ENCODE measurements around the gene ZNF646. TPM values are rescaled to one million over a fixed set of nuclear protein-coding genes. Genes with fewer than 3 reads are reported as not detected.
A peak's percentile ranks its signal among the peaks of the same experiment; 100 is the strongest.

The ZNF646 gene
- total and polyA plus RNA-seq, 2 of the 13 experiments (the other 11 are each of a cell fraction or from before 2014, with no cell fraction given): 3.4 to 10.9 TPM

DNA sequence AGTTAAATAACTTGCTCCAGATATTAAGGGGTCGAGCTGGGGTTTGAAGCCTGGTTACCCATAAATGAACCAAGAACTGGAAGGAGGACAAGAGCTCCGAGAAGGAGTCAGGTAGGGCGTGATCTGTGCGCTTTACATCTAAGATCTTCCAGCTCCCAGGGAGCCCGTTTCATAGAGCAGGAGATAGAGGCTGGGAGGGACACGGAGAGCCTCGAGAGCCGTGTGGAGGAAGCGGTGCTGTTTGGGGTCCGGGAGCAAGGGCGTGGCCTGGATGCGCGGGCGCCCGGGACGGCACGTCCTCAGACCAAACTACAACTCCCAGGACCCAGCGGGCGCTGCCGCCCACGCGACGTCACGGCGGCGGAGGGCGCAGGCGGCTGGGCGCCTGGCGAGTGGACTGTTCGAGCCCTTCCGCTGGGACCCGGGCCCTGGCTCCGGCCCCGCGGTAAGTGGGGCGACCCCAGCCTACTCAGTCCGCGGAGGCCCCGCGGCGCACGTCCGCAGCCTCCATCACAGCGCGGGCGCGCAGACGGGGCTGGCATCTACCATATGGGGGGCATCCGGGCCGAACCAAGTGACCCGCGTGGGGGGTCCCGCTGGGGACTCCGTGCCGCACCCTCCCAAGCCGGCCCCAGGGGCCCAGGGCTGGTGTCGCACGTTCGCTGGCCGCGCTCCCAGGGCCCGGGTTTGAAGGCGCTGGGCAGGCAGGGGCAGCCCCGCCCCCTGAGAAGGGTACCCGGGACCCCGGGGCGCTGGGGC is 34.0 kb downstream of the ZNF646 start, which contains the start of gene BCKDK (continued):
- TF ChIP-seq ZNF256 (CRISPR knock-in tag; conservative IDR thresholded peaks at IDR 0.05) (no peak), ZBTB38 (CRISPR knock-in tag; IDR thresholded peaks at IDR 0.05) (peak; percentile 59; the same call in 1 of the 2 replicates), SRSF4 (IDR thresholded peaks at IDR 0.05; ENCODE audit: low read depth, low read length, poor library complexity, severe bottlenecking) (no peak), NFIC (IDR thresholded peaks at IDR 0.05; ENCODE audit: low read length) (no peak), STAT6 (CRISPR knock-in tag; IDR thresholded peaks at IDR 0.05; ENCODE audit: borderline replicate concordance) (no peak; the same call in 1 of the 2 replicates), ZNF691 (CRISPR knock-in tag; IDR thresholded peaks at IDR 0.05; ENCODE audit: borderline replicate concordance, low read depth) (no peak), PCBP1 (IDR thresholded peaks at IDR 0.05; ENCODE audit: borderline replicate concordance, low read depth, low read length) (no peak), ZNF616 (CRISPR knock-in tag; IDR thresholded peaks at IDR 0.05; ENCODE audit: low read depth) (0 out of 2 replicates have a peak, but pooled peaks have one; percentile 60), ATRX (CRISPR knock-in tag; IDR thresholded peaks at IDR 0.05; ENCODE audit: borderline replicate concordance) (no peak), ZNF607 (CRISPR knock-in tag; IDR thresholded peaks at IDR 0.05; ENCODE audit: borderline replicate concordance) (peak; percentile 69; the same call in 1 of the 2 replicates), ARID5B (CRISPR knock-in tag; IDR thresholded peaks at IDR 0.05) (peak; percentile 19)
- TF ChIP-seq, protein P1, sequence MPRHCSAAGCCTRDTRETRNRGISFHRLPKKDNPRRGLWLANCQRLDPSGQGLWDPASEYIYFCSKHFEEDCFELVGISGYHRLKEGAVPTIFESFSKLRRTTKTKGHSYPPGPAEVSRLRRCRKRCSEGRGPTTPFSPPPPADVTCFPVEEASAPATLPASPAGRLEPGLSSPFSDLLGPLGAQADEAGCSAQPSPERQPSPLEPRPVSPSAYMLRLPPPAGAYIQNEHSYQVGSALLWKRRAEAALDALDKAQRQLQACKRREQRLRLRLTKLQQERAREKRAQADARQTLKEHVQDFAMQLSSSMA (CRISPR knock-in tag; IDR thresholded peaks at IDR 0.05): 0 out of 2 replicates have a peak, but pooled peaks have one; percentile 70
- TF ChIP-seq, protein P2, sequence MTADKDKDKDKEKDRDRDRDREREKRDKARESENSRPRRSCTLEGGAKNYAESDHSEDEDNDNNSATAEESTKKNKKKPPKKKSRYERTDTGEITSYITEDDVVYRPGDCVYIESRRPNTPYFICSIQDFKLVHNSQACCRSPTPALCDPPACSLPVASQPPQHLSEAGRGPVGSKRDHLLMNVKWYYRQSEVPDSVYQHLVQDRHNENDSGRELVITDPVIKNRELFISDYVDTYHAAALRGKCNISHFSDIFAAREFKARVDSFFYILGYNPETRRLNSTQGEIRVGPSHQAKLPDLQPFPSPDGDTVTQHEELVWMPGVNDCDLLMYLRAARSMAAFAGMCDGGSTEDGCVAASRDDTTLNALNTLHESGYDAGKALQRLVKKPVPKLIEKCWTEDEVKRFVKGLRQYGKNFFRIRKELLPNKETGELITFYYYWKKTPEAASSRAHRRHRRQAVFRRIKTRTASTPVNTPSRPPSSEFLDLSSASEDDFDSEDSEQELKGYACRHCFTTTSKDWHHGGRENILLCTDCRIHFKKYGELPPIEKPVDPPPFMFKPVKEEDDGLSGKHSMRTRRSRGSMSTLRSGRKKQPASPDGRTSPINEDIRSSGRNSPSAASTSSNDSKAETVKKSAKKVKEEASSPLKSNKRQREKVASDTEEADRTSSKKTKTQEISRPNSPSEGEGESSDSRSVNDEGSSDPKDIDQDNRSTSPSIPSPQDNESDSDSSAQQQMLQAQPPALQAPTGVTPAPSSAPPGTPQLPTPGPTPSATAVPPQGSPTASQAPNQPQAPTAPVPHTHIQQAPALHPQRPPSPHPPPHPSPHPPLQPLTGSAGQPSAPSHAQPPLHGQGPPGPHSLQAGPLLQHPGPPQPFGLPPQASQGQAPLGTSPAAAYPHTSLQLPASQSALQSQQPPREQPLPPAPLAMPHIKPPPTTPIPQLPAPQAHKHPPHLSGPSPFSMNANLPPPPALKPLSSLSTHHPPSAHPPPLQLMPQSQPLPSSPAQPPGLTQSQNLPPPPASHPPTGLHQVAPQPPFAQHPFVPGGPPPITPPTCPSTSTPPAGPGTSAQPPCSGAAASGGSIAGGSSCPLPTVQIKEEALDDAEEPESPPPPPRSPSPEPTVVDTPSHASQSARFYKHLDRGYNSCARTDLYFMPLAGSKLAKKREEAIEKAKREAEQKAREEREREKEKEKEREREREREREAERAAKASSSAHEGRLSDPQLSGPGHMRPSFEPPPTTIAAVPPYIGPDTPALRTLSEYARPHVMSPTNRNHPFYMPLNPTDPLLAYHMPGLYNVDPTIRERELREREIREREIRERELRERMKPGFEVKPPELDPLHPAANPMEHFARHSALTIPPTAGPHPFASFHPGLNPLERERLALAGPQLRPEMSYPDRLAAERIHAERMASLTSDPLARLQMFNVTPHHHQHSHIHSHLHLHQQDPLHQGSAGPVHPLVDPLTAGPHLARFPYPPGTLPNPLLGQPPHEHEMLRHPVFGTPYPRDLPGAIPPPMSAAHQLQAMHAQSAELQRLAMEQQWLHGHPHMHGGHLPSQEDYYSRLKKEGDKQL (CRISPR knock-in tag; IDR thresholded peaks at IDR 0.05; ENCODE audit: low read depth): no peak
